ENCODE results near the gene TOM1.

TOM1 gene

DNA sequence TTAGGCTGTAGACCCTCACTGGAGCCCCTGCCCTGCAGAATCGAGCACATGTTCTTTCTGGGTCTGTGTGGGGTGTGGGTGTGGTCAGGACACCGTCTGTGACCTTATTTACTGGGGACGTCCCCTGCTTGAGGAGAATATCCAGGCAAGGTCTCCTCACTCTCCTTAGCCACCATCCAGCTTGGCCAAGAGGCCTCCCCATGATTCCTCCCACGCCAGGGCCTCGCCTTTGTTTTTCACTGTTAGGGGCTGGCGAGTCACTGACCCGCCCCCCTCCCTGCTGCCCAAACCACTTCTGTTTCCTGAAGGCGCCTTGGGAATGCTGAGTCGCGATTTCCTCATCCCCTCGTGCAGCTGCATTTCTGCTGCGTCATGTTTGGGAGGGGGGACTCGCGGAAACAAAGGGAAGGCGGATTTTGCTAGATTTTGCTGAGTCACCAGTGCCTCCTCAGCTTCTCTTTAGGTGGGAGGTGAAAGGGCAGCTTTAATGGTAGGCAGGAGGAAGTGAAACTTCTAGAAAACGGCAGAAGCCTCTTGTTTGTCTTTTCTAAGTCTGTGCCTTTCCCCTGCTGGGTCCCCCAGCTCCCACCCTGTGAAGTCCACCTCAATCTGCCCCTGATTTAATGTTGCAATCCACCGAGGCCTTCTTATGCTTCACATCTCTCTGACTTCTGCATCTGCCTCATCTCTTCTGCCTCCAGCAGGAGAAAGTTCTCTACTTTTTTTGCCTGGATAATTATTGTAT is 77.2 kb downstream of the TOM1 start:
- DNase-seq, result peak; percentile 52 to 83

DNA sequence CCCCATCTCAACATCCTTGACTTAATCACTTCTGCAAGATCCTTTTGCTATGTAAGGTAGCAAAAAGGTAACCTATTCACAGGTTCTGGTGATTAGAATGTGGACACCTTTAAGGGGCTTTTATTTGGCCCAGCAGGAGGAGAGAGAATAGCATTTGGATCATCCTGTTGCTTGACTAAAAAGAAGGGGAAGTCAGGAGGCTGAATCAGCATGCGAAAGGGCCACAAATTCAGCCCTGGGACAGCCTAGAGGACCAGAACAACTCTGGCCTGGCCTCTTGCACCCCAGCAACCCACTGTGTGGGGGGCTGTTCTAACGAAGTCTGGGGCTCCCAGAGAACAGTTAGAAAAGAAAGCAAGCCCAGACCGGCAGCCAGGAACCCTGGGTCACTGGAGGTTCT is 78.0 kb downstream of the TOM1 start:
- no peak for DNase-seq

DNA sequence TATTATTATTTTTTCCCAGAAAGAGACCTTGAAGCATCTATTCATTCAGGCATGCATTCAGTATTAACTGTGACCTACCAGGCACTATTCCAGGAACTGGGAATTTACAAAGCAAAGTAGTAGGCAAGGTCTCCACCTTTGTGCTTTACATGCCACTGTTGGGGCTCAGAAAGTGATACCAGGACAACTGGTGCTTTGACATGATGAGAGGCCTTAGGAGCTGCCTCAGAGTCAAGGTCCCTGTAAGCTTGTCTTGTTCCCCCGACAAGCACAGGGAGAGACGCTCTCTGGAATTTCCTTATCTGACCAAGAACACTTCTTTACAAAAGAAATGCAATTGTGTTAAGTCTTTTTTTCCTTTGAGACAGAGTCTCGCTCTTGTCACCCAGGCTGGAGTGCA is 78.9 kb downstream of the TOM1 start:
- no peak for DNase-seq

DNA sequence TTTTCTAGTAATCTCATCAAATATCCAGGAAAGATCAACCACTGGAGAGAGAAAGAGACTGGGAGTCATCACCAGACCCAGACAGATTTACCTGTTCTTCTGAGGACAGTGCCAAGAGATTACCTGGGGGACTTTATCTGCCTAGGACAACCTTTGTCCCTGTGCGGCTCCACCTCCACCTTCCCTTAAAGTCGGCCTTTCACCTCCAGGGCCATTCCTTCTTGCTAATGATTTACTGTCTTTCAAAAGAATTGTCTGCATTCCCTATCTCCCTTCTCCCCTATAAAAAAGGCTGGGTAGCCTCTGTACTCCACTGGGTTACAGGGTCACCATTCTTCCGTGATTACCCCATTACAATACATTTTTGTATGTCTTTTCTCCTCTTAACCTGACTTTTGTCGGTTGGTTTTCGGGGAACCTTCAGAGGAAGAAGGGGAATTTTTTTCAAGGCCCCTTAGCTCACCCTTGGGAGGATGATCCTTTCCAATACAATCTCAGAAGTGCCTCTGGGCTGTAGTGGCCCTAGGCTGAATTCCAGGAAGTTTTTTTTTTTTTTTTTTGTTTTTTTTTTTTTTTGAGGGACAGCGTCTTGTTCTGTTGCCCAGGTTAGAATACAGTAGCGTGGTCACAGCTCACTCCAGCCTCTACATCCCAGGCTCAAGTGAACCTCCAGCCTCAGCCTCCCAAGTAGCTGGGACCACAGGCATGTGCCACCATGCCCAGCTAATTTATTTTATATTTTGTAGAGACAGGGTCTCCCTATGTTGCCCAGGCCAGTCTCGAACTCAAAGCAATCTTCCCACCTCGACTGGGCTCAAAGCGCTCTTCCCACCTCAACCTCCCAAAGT is 79.7 kb downstream of the TOM1 start:
- no peak for DNase-seq

DNA sequence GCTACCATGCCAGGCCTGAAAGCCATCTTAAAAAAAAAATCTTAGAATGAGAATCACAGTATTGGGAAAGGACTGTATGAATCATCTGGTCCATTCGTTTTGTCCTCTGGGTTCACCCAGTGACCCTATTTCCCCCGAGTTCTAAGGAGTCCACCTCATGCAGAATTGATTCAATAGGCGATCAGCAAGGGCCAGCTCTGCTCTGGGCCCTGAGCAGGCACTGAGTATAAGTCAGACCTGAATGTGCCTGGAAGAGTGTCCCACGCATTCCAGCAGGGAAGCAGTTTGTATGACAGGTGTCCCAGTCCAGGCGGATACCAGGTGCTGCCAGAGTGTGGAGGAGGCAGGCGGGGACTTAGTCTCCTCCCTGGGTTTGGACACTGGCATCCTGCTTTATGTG is 80.3 kb downstream of the TOM1 start:
- DNase-seq, result no peak

DNA sequence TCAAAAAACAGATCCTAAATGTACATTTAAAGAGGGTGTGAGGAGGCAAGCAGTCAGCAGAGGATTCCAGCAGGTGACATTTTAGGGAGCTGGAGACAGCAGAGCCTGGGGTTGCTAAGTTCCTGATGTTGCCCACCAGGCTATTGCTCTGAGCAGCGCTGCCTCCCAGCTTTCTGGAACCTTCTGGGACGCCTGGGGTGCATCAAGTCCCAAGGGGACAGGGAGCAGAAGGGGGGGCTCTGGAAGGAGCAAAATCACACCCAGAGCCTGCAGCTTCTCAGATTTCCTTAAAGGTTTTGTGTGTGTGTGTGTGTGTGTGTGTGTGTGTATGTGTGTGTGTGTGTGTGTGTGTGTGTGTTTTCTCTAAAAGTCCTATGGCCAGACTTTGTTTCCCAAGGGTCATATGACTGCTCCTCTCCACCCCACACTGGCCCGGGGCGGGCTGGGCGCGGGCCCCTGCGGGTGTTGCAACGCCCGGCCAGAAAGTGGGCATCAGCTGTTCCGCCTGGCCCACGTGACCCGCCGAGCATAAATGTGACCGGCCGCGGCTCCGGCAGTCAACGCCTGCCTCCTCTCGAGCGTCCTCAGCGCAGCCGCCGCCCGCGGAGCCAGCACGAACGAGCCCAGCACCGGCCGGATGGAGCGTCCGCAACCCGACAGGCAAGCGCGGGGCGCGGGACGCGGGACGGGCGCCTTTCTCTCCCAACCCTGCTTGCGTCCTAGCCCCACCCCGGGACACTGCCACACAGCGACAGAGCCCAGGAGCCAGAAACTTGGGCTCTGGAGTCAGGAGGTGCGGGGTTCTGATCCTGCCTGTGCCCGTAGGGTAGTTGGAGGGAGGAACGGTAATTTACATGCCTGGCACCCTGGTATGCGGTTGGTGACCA is 81.1 kb downstream of the TOM1 start, which contains the start of gene HMOX1:
Gene HMOX1 (plus strand): TSS at position 560 of the 887 bp plus-strand sequence. CDS start 78 bp downstream, at position 638.
- peak; percentile 57 to 75 for DNase-seq

DNA sequence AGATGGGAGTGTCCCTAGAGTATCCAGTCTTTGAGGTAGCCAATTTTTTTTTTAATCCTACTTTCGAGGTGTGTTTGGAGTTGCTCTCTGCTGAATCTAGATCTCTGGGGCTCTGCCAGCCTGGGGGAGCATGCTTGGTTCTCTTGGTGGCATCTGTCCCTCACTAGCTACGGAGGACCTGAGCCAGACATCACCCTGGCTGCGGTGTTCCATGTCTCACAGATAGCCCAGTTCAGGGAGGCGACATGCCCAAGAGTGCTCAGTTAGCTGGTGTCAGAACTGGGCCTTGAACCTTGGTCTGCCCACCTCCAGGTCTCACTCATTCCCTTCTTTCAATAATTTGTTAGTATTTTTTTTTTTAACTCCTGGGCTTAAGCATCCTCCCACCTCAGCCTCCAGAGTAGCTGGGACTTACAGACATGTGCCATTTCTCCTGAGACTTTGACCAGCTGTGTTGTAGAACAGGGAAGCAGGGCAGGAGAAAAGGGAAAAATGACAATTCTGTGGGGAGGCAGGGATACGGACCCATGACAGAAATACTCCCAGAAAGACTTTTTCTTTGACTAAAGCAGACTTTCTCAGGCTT is 81.8 kb downstream of the TOM1 start:
- no peak for DNase-seq

DNA sequence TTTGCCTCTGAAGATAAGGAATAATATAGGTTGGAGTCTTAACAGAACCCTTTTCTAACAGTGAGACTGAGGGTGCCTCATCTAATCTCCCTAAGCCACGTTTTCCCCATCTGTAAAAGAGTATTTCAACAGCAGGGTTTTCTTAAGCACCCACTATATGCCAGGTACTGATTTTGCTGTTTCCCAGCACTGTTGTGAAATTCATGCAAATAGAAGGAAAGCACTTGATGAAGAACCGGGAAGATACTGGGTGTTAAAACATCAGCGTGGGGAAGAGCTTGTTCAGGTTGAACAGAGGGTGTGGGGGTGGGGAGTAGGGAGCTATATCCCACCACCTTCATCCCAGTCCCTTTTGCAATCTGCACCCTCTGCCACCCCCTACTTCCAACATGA is 84.0 kb downstream of the TOM1 start:
- no peak for DNase-seq

DNA sequence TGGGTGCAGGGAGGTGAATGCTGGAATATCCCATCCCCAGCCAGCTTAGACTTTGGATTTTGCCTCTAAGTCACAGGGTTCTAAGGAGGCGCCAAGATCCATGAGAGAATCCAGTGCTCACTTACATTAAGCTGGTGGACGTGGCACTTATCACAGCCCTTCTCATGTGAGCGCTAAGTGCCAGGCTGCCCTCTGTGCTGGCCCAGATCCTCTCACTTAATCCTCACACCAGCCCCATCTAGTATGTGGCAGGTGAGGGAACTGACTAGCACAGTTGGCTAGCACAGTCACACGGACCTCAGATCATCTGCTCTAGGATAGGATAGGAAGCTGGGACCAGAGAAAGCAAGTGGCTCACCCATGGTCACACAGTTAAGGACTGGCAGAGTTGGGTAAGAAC is 84.8 kb downstream of the TOM1 start:
- DNase-seq, result no peak

DNA sequence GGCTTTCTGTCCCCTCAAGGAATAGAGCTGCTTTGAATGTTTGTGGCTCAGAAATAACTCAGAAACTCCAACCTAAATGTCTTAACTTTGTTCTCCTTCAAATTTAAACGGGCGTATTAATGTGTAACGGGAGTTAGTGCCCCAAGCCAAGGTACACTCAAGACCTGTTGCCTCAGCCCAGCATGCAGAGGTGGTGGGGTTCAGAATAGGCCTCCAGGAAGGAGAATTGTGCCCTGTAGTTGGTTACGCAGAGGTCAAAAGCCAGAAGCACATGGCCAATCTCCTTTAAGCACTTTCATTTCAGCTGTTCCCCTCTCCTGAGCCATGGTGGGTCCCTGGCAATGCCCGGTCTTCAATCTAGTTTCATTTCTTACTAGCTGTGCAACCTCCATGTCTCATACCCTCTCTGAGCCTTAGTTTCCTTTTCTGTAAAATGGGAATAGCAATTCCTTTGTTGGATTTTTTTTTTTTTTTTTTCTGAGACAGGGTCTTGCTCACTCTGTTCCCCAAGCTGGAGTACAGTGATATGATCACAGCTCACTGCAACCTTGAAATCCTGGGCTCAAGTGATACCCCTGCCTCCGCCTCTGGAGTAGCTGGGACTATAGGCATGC is 85.4 kb downstream of the TOM1 start:
- no peak for DNase-seq

DNA sequence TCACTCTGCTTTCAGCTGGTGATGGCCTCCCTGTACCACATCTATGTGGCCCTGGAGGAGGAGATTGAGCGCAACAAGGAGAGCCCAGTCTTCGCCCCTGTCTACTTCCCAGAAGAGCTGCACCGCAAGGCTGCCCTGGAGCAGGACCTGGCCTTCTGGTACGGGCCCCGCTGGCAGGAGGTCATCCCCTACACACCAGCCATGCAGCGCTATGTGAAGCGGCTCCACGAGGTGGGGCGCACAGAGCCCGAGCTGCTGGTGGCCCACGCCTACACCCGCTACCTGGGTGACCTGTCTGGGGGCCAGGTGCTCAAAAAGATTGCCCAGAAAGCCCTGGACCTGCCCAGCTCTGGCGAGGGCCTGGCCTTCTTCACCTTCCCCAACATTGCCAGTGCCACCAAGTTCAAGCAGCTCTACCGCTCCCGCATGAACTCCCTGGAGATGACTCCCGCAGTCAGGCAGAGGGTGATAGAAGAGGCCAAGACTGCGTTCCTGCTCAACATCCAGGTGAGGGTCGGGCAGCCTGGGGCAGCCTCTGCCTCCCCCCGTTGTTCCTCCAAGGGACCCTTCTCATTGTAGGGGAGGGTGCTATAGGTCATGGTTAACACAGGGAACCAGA is 87.1 kb downstream of the TOM1 start:
- no peak for DNase-seq

DNA sequence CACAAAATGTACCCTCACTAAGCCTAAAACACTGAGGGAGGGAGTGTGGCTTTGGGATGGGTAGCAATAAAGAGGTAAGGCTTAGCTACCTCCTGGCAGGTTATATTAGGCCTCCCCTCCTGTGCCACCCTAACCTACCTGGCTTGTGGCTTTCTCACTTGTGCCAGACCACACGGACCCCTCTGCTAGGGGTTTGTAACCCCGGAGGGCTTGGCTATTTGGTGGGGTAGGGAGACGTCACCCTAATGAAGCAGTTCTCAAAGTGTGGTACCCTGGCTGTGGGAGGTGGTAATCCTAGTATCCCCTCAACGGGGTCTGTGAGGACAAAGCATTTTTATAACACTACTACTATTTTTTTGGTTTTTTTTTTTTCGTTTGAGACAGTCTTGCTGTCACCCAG is 91.2 kb downstream of the TOM1 start:
- no peak for DNase-seq

DNA sequence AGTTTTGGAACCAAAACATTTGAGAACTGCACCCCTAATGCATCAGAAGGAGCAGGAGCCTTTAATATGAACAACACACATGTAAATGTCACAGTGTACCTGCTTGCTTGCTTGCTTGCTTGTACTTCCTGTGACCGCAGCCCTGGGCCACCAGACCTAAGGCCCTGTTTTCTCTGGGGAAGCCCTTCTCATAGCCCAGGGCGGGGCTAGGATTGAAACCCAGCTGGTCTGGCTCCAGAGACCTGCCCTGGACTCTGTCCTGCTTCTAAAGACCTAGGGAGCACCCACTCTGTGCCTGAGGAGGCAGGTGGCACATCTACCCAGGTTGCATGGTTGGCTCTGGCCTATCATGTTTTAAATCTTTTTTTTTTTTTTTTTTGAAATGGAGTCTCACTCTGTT is 92.7 kb downstream of the TOM1 start:
- no peak for DNase-seq

DNA sequence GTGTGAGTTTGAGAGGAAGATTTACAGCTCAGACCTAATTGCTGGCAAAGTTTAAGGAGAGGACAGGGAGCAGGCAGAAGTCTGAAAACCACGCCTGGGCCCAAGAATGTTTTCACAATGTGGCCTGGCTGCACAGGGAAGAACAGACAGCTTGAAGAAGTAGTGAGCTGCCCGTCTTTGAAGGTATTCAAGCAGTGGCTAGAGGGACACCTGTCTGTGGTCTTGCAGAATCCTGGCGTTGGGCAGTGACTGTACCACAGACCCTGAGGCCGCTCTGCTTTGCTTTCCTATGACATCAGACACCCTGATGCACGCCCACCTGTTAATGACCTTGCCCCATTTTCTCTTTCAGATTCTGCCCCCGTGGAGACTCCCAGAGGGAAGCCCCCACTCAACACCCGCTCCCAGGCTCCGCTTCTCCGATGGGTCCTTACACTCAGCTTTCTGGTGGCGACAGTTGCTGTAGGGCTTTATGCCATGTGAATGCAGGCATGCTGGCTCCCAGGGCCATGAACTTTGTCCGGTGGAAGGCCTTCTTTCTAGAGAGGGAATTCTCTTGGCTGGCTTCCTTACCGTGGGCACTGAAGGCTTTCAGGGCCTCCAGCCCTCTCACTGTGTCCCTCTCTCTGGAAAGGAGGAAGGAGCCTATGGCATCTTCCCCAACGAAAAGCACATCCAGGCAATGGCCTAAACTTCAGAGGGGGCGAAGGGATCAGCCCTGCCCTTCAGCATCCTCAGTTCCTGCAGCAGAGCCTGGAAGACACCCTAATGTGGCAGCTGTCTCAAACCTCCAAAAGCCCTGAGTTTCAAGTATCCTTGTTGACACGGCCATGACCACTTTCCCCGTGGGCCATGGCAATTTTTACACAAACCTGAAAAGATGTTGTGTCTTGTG is 93.7 kb downstream of the TOM1 start:
- DNase-seq, result no peak

DNA sequence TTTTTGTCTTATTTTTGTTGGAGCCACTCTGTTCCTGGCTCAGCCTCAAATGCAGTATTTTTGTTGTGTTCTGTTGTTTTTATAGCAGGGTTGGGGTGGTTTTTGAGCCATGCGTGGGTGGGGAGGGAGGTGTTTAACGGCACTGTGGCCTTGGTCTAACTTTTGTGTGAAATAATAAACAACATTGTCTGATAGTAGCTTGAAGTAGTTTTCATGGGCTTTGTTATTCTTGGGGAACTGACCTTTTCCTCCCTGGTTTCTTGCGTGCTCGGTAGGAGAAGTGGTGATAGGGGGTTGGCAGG is 94.3 kb downstream of the TOM1 start:
- no peak for DNase-seq

DNA sequence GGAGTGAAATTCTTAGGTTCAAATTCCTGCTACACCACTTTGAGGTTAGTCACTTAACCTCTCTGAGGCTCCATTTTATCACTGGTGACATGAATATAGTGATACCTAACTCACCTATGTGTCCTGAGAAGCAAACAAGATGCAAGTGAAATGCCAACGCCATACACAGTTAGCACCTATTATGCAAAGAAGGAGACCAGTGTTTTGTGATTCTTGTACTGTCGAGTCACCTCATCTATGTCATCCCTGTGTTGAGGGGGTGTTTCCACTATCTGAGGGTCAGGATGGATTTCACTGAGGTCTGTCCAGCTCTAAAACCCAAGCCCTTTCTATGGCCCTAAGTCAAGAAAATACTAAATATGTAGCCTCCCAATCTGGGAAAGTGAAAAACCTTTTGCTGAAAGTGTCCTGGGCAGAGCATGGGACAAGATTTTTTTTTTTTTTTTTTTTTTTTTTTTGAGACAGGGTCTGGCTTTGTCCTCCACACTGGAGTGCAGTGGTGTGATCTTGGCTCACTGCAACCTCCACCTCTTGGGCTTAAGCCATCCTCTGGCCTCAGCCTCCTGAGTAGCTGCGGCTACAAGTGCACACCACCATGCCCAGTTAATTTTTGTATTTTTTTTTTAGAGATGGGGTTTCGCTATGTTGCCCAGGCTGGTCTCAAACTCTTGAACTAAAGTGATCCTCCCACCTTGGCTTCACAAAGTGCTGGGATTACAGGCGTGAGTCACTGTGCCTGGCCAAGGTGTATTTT is 95.3 kb downstream of the TOM1 start:
- DNase-seq, result no peak

DNA sequence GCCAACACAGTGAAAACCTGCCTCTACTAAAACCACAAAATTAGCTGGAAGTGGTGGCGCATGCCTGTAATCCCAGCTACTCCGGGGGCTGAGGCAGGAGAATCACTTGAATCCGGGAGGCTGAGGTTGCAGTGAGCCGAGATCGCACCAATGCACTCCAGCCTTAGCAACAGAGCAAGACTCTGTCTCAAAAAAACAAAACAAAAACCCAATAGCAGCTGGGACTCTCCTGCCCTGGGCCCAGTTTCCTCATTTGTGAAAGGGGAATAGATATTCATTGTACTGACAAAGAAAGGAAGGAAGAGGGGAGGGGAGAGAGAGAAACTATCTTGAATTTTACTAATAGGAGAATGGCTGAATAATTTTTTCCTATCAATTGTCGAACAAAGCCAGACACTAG is 96.9 kb downstream of the TOM1 start:
- peak; percentile 16 to 35 for DNase-seq

DNA sequence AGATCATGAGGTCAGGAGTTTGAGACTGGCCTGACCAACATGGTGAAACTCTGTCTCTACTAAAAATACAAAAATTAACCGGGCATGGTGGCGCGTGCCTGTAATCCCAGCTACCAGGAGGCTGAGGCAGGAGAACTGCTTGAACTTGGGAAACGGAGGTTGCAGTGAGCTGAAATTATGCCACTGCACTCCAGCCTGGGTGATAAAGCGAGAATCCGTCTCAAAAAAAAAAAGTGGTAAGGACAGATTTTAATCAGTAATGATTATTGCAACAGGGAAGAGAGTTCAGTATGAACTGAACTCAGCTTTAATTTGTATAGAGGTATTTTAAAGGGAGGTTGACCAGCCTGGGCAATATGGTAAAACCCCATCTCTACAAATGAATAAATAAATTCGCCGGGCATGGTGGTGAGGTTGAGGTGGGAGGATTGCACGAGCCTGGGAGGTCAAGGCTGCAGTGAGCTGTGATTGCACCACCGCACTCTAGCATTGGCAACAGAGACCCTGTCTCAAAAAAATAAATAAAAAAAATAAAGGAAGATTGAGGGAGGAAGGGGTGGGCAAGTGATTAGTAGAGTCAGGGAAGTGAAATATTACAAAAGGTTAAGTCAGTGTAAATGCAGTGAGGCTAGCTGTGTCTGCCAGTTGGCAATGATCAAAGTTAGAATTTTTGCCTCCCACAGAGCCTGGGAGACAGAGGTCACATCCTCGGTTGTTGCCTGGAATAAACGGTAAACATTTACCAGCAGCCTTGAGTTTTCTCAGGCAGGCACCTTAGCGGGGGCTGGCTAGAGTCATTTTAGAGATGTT is 97.6 kb downstream of the TOM1 start:
- no peak for DNase-seq

All from CD4-positive, alpha-beta T cell treated with Interferon alpha-2 for 1 hour (primary cell).